CD14-positive monocyte (primary cell): ENCODE data around the gene TXN. TPM values are rescaled to one million over a fixed set of nuclear protein-coding genes. Genes with fewer than 3 reads are reported as not detected.
"Not testable (repeated sequence)": the region's sequence is repeated elsewhere in the genome, so short reads cannot be mapped to it uniquely, and the experiment has no call there.

ENCODE experiments used
- DNase-seq, 3 donors: peaks; one replicate each; pipeline ENCODE4 v3.0.0-alpha.2; 2011 to 2022
- H2AFZ ChIP-seq: 2 replicates; pipeline ENCODE4 v1.6.0; 2012; ENCODE audit warnings: mild to moderate bottlenecking, low read depth, low read length, inconsistent platforms; ENCODE audit not compliant: insufficient read depth, poor library complexity, severe bottlenecking
- H3K27ac ChIP-seq, 2 donors: 1 replicate in 1 of 2; 2 replicates in 1 of 2; pipeline ENCODE4 v1.5.1; 2012 to 2013; ENCODE audit warnings: low read length in 2 of 2, control low read depth in 1 of 2, inconsistent platforms in 1 of 2, low read depth in 1 of 2, mild to moderate bottlenecking in 1 of 2
- H3K27me3 ChIP-seq, 2 donors: one replicate each; pipeline versions ENCODE4 v1.6.0 to v1.6.1; 2011 to 2013; ENCODE audit warnings: low read length in 2 of 2; ENCODE audit not compliant: control insufficient read depth in 2 of 2, insufficient read depth in 2 of 2
- H3K36me3 ChIP-seq, 2 donors: replicated peaks in 1 of 2; 1 replicate in 1 of 2; 2 replicates in 1 of 2; pipeline versions ENCODE4 v1.5.1 to v1.6.1; 2012 to 2013; ENCODE audit warnings: low read length in 2 of 2, control low read depth in 1 of 2, inconsistent platforms in 1 of 2, mild to moderate bottlenecking in 1 of 2; ENCODE audit not compliant: insufficient read depth in 2 of 2, control insufficient read depth in 1 of 2
- H3K4me1 ChIP-seq, 2 donors: 1 replicate in 1 of 2; 2 replicates in 1 of 2; pipeline versions ENCODE4 v1.5.1 to v1.6.1; 2012 to 2013; ENCODE audit warnings: low read length in 2 of 2, control low read depth in 1 of 2, inconsistent platforms in 1 of 2, mild to moderate bottlenecking in 1 of 2, moderate library complexity in 1 of 2; ENCODE audit not compliant: insufficient read depth in 2 of 2, control insufficient read depth in 1 of 2
- H3K4me2 ChIP-seq: replicated peaks from 2 replicates; pipeline ENCODE3; 2012; ENCODE audit warnings: low read length, moderate library complexity, mild to moderate bottlenecking; ENCODE audit not compliant: poor library complexity, severe bottlenecking; ENCODE audit errors: extremely low read depth
- H3K4me3 ChIP-seq, 3 experiments: fragments of 200-600 bp in 1 of 3; sonication (generic) in 1 of 3; replicated peaks in 1 of 3; 1 replicate in 2 of 3; 2 replicates in 1 of 3; pipeline ENCODE4 v1.5.1; 2011 to 2013; ENCODE audit warnings: low read length in 3 of 3, mild to moderate bottlenecking in 3 of 3, control low read depth in 2 of 3, low read depth in 2 of 3, inconsistent platforms in 1 of 3, moderate library complexity in 1 of 3
- H3K79me2 ChIP-seq: 2 replicates; pipeline ENCODE4 v1.6.0; 2012; ENCODE audit warnings: mild to moderate bottlenecking, control low read depth, inconsistent platforms, low read length, moderate library complexity; ENCODE audit not compliant: insufficient read depth
- H3K9ac ChIP-seq: 2 replicates; pipeline ENCODE4 v1.6.0; 2017; ENCODE audit warnings: low read length, mild to moderate bottlenecking; ENCODE audit not compliant: insufficient read depth, poor library complexity, severe bottlenecking
- H3K9me3 ChIP-seq, 2 donors: replicated peaks in 1 of 2; 1 replicate in 1 of 2; 2 replicates in 1 of 2; pipeline versions ENCODE4 v1.5.1 to v1.6.1; 2012 to 2013; ENCODE audit warnings: low read length in 2 of 2, control low read depth in 1 of 2; ENCODE audit not compliant: control insufficient read depth in 1 of 2, insufficient read depth in 1 of 2
- H4K20me1 ChIP-seq: 2 replicates; pipeline ENCODE4 v1.6.0; 2012; ENCODE audit warnings: mild to moderate bottlenecking, low read length, control low read depth, moderate library complexity; ENCODE audit not compliant: insufficient read depth
- H3K27ac Mint-ChIP-seq, 7 donors: one replicate each; pipeline ENCODE4 v1.8.0; 2020; ENCODE audit warnings: mild to moderate bottlenecking in 7 of 7, mixed read lengths in 7 of 7, moderate library complexity in 6 of 7, inconsistent platforms in 2 of 7
- H3K27me3 Mint-ChIP-seq, 3 donors: one replicate each; pipeline ENCODE4 v1.8.0; 2021 to 2022; ENCODE audit warnings: low read depth in 3 of 3, mild to moderate bottlenecking in 3 of 3, mixed read lengths in 3 of 3, moderate library complexity in 3 of 3, inconsistent platforms in 1 of 3
- H3K36me3 Mint-ChIP-seq, 2 donors: one replicate each; pipeline ENCODE4 v1.8.0; 2020; ENCODE audit warnings: mixed read lengths in 2 of 2, inconsistent platforms in 1 of 2, mild to moderate bottlenecking in 1 of 2
- H3K4me1 Mint-ChIP-seq: one replicate; pipeline ENCODE4 v1.8.0; 2020; ENCODE audit warnings: mild to moderate bottlenecking, mixed read lengths
- H3K4me3 Mint-ChIP-seq, 2 donors: one replicate each; pipeline ENCODE4 v1.8.0; 2020; ENCODE audit warnings: mild to moderate bottlenecking in 2 of 2, mixed read lengths in 2 of 2, moderate library complexity in 1 of 2
- H3K9me3 Mint-ChIP-seq, 7 donors: one replicate each; pipeline ENCODE4 v1.8.0; 2020 to 2022; ENCODE audit warnings: mixed read lengths in 7 of 7, mild to moderate bottlenecking in 6 of 7, moderate library complexity in 6 of 7, inconsistent platforms in 2 of 7
- CTCF ChIP-seq: fragments of 200-600 bp; IDR thresholded peaks from one replicate; pipeline ENCODE4 v1.8.0; 2022; ENCODE audit warnings: antibody characterized with exemption, mild to moderate bottlenecking
- WGBS: methylation state at CpG from one replicate; pipeline ENCODE4 v1.1.5; 2013; ENCODE audit warnings: missing lambda C conversion rate; ENCODE audit not compliant: insufficient coverage; 5-methylcytosine and 5-hydroxymethylcytosine counted together
- intact Hi-C, 2 donors: fragments of 100-400 bp; cut with micrococcal nuclease; formaldehyde crosslinking; loops; one replicate each; pipeline versions ENCODE4 v1.15.0 to v1.15.1; 2023
- polyA plus RNA-seq, 3 donors: library from polyadenylated mRNA; depleted of rRNA in 1 of 3; unstranded in 2 of 3; stranded (reverse) in 1 of 3; fragments of 300-500 nt in 2 of 3; fragments of >200 nt in 1 of 3; fragmentation: Illumina TruSeq in 2 of 3; gene quantifications; 1 replicate in 2 of 3; 2 replicates in 1 of 3; pipeline ENCODE4 v1.2.3, GENCODE V29; 2012 to 2021

TXN gene
- polyA plus RNA-seq, 3 donors, result 91.8 to 224 (median 209) TPM

- no peak overlapping the region for H3K27ac ChIP-seq
- H3K9me3 Mint-ChIP-seq, result peaks cover 0 to 2% (median 0%) of the 10 kb centered on the region in 7 donors
Observed at GRCh38 chr9:110254500-110254899, 1.8 kb downstream of the TXN start.

DNA sequence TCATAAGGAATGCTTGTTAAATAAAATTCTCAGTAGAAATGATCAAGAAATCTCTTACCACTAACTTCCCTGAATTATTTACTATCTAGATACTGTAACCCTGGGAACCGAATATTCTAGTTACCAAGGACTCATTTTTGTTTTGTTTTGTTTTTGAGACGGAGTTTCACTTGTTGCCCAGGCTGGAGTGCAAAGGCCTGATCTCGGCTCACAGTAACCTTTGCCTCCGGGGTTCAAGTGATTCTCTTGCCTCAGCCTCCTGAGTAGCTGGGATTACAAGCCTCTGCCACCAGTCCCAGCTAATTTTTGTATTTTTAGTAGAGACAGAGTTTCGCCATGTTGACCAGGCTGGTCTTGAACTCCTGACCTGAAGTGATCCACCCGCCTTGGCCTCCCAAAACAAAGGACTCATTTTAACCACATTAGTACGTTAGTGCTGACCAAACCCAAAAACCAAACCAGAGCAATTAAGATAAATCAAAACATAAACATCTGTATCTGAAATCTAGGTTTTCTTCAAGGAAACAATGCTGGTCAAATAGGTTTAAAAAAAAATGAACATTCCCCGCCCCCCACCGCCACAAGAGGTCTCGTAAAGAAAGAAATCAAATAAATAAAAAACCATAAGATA lies 3.7 kb downstream of the TXN start:
- H2AFZ ChIP-seq, result no peak overlapping the region
- no peak overlapping the region for H3K27ac ChIP-seq
- peak in 1 of 3 donors; percentile 12 for DNase-seq
- peaks cover 71% of the 10 kb centered on the region for H3K79me2 ChIP-seq
- Mint-ChIP-seq H3K36me3 (peaks cover 25 to 35% of the 10 kb centered on the region in 2 donors), H3K9me3 (peaks cover 0 to 2% (median 0%) of the 10 kb centered on the region in 7 donors), H3K4me1 (peaks cover 39% of the 10 kb centered on the region), H3K4me3 (peak overlapping the region in 1 of 2 donors; percentile 52), H3K27me3 (peaks cover 0 to 2% (median 0%) of the 10 kb centered on the region in 3 donors), H3K27ac (peak overlapping the region; percentile 14 to 82 (median 49))
- no peaks in the 10 kb centered on the region for H3K9me3 ChIP-seq
- intact Hi-C loops, result loop anchor here in 1 of 2 donors (10.0 kb wide), 2 partner anchors 82 to 188 kb away; partner anchors contain the start of gene TXNDC8
- TF ChIP-seq CTCF, result no peak
- WGBS, result 100% methylated on average over 3 of the region's 10 CpGs
- peaks cover 46% of the 10 kb centered on the region for H4K20me1 ChIP-seq
- H3K27me3 ChIP-seq, result no peaks in the 10 kb centered on the region
- H3K9ac ChIP-seq, result no peak overlapping the region
- H3K4me3 ChIP-seq, result no peak overlapping the region
- H3K4me2 ChIP-seq, result no peak overlapping the region
- H3K4me1 ChIP-seq, result peaks cover 21 to 25% of the 10 kb centered on the region in 2 donors
- H3K36me3 ChIP-seq, result peaks cover 24 to 32% of the 10 kb centered on the region in 2 donors

More at GRCh38 chr9:110254500-110254899, 1.8 kb downstream of the TXN start:
- H4K20me1 ChIP-seq, result peaks cover 39% of the 10 kb centered on the region
- Mint-ChIP-seq H3K4me1 (peaks cover 53% of the 10 kb centered on the region), H3K4me3 (peak overlapping the region; percentile 96 to 97), H3K27ac (peak overlapping the region in 6 of 7 donors; percentile 23 to 97 (median 62)), H3K27me3 (peaks cover 0 to 2% (median 0%) of the 10 kb centered on the region in 3 donors), H3K36me3 (peaks cover 11 to 18% of the 10 kb centered on the region in 2 donors)
- peak overlapping the region; percentile 78 for H2AFZ ChIP-seq
- no peaks in the 10 kb centered on the region for H3K9me3 ChIP-seq
- no CpG with 5 or more reads among the region's 2 CpGs for WGBS
- H3K9ac ChIP-seq, result no peak overlapping the region
- no peaks in the 10 kb centered on the region for H3K27me3 ChIP-seq
- peaks cover 36 to 40% of the 10 kb centered on the region in 2 donors for H3K4me1 ChIP-seq
- H3K79me2 ChIP-seq, result peaks cover 67% of the 10 kb centered on the region
- intact Hi-C loops, result loop anchor here in 1 of 2 donors (10.0 kb wide), 2 partner anchors 80 to 190 kb away; partner anchors contain the start of gene TXNDC8
- peak overlapping the region; percentile 77 for H3K4me2 ChIP-seq
- no peak for DNase-seq
- peaks cover 12 to 14% of the 10 kb centered on the region in 2 donors for H3K36me3 ChIP-seq
- no peak for TF ChIP-seq CTCF
- H3K4me3 ChIP-seq, result peak overlapping the region in 1 of 3 experiments; percentile 76

GRCh38 chr9:110251770-110252169 lies 4.5 kb downstream of the TXN start:
- H3K4me3 ChIP-seq, H3K27ac ChIP-seq, DNase-seq, H3K4me2 ChIP-seq, H3K9ac ChIP-seq, H2AFZ ChIP-seq, H3K27me3 ChIP-seq, H3K9me3 Mint-ChIP-seq, H3K27me3 Mint-ChIP-seq, H3K4me3 Mint-ChIP-seq, H3K9me3 ChIP-seq: not testable (repeated sequence)
- WGBS, result 96% methylated on average over 5 of the region's 5 CpGs
- Mint-ChIP-seq H3K36me3 (peaks cover 32 to 40% of the 10 kb centered on the region in 2 donors), H3K4me1 (peaks cover 31% of the 10 kb centered on the region), H3K27ac (peak overlapping the region in 3 of 7 donors; percentile 35 to 58 (median 46))
- Histone ChIP-seq H3K36me3 (peaks cover 30 to 41% of the 10 kb centered on the region in 2 donors), H3K79me2 (peaks cover 71% of the 10 kb centered on the region), H4K20me1 (peaks cover 46% of the 10 kb centered on the region), H3K4me1 (peaks cover 15 to 17% of the 10 kb centered on the region in 2 donors)
- intact Hi-C loops, result loop anchor here in 1 of 2 donors (10.0 kb wide), 2 partner anchors 83 to 187 kb away; partner anchors contain the start of gene TXNDC8
